ENCODE measurements around the gene FKBP2.

Gene FKBP2

DNA sequence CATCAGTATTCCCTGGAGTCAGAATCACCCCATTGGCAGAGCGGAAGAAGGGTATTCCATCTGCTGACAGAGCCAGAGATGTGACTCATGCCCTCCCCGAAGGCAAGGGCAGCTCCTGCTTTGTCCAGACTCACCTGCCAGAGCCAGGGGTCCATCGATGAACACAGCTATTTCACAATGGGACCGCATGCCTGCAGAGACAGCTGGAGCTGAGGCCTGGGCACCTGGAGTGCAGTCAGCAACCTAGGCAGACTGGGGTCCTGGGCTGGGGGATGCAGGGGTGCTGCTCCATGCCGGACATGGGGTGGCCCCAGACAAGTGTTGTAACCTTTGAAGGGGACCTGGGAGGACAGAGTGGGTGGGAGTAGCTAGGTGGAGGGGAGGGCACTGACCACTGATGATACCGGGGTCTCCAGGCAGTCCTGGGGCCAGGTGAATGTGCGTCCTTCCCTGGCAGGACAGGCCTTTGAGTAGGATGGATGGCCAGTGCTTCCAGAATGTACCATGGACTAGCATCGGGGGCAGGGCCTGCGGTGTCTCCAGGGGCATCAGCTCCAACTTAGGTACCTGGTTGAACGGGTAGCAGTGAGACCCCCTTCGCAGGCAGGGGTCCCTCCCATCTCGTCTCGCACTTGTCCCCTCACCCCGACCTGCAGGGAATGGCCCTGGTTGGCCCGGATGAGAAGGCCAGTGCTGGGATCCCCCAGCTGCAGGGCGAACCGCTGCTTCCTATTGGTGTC is 16.6 kb upstream of the FKBP2 start:
- Histone ChIP-seq H3K36me3 (ENCODE audit: insufficient read depth, low read length) (peaks cover 17% of the 10 kb centered on the region), H2AFZ (ENCODE audit: low read depth, low read length) (no peak overlapping the region), H3K27me3 (ENCODE audit: insufficient read depth, low read length) (no peaks in the 10 kb centered on the region), H3K4me1 (ENCODE audit: insufficient read depth, low read length) (peaks cover 25% of the 10 kb centered on the region), H3K4me3 (ENCODE audit: low read length) (no peak overlapping the region), H3K9me3 (ENCODE audit: low read length) (no peaks in the 10 kb centered on the region)

DNA sequence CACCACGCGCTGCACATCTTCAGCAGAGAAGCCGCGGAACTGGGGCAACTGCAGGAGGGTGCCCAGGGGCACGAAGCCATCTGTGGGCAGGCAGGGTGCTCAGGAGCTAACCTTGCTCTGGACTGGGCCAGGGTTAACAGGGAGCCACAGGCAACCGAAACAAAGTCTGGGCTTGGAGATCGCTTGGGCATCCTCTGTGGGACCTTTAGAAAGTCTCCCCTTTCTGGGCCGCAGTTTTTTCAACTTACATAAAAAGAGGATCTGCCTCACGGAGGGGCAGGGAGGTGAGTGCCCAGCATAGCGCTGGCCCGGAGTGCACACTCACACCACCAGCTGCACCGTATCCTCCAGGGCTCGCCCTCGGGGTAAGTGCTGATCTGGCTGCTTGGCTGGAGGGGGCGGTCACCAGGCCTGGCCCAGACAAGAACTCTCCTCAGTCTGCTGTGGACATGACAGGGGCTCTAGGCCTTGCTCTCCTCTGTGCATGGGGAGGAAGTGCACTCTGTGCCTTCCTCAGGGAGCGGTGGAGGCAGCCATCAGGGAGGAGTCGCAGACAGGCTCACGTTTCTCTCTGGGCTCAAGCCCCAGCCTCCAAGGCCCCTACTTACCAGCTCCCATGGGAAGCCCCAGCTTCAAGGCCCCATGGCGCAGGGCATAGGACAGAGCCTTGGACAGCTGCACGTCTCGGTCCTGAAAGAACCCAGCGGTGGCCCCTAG is 15.8 kb upstream of the FKBP2 start:
- peak overlapping the region; percentile 71 for H3K4me3 ChIP-seq (ENCODE audit: low read length)
- H3K9me3 ChIP-seq (ENCODE audit: low read length), result no peaks in the 10 kb centered on the region
- H2AFZ ChIP-seq (ENCODE audit: low read depth, low read length), result peak overlapping the region; percentile 50
- no peaks in the 10 kb centered on the region for H3K27me3 ChIP-seq (ENCODE audit: insufficient read depth, low read length)
- H3K36me3 ChIP-seq (ENCODE audit: insufficient read depth, low read length), result peaks cover 17% of the 10 kb centered on the region
- H3K4me1 ChIP-seq (ENCODE audit: insufficient read depth, low read length), result peaks cover 32% of the 10 kb centered on the region

DNA sequence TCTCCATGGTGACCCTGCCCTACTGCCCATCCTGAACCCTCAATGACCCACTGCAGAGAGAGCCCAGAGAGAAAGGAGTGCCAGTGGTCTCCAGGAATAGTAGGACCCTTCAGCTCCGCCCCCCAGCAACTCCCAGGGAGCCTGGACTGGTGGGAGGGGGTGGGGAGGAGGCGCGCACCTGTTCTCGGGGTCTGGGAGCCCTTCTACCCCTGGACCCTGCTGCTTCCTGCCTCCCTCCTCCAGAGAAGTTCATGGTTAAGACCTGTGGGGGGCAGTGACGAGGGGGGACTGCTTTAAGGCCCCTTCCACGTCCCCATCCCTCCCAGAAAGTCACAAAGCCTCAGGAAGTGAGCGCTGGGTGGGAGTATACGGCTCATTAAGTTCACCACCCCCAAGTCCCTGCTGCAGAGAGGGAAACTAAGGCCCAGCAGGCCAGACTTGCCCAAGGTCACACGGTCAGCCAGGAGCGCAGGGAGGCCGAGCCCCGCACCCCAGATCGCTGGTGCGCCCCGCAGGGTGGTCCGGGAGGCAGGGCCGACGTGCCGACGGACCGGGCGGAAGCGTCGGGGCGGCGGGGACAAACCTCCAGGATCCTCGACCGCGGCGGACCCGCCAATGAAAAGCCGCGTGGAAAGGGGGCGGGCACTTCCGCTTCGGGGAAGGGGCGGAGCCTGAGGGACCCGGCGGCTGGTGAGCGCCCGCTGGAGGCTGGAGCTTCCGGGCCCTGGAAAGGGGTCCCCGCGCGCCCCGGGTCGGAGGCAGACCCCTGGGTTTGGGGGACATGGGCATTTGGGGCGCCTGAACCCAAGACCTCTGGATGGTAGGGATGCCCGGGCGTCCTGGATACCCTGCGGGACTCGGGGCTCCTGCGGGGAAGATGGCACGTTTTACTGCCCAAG is 15.0 kb upstream of the FKBP2 start, which contains the start of the genes NUDT22 and TRPT1:
Gene NUDT22 (plus strand): TSS at position 667 of the 899 bp plus-strand sequence. CDS start 379 bp downstream, outside the sequence.
Gene TRPT1 (minus strand): TSS at position 579 of the 899 bp plus-strand sequence. CDS start 326 bp downstream, at position 253.
- Histone ChIP-seq H3K9me3 (ENCODE audit: low read length) (no peaks in the 10 kb centered on the region), H3K4me1 (ENCODE audit: insufficient read depth, low read length) (peaks cover 32% of the 10 kb centered on the region), H3K27me3 (ENCODE audit: insufficient read depth, low read length) (no peaks in the 10 kb centered on the region), H3K4me3 (ENCODE audit: low read length) (peak within 1 kb of the TSS; percentile 71), H3K36me3 (ENCODE audit: insufficient read depth, low read length) (peaks cover 17% of the 10 kb centered on the region), H2AFZ (ENCODE audit: low read depth, low read length) (peak within 1 kb of the TSS; percentile 50)

DNA sequence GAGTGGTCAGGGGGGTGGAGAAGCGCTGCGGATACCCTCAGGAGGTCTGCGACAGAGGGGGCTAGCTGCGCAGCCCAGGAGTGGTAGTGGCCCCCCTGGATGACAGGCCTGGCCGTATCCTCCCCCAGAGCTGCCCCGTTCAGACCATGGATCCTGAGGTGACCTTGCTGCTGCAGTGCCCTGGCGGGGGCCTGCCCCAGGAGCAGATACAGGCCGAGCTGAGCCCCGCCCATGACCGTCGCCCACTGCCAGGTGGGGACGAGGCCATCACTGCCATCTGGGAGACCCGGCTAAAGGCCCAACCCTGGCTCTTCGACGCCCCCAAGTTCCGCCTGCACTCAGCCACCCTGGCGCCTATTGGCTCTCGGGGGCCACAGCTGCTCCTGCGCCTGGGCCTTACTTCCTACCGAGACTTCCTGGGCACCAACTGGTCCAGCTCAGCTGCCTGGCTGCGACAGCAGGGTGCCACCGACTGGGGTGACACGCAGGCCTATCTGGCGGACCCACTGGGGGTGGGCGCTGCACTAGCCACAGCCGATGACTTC is 14.3 kb upstream of the FKBP2 start:
- Histone ChIP-seq H3K36me3 (ENCODE audit: insufficient read depth, low read length) (peaks cover 17% of the 10 kb centered on the region), H3K4me1 (ENCODE audit: insufficient read depth, low read length) (peaks cover 37% of the 10 kb centered on the region), H3K4me3 (ENCODE audit: low read length) (peak overlapping the region; percentile 71), H2AFZ (ENCODE audit: low read depth, low read length) (peak overlapping the region; percentile 50), H3K27me3 (ENCODE audit: insufficient read depth, low read length) (no peaks in the 10 kb centered on the region), H3K9me3 (ENCODE audit: low read length) (no peaks in the 10 kb centered on the region)

DNA sequence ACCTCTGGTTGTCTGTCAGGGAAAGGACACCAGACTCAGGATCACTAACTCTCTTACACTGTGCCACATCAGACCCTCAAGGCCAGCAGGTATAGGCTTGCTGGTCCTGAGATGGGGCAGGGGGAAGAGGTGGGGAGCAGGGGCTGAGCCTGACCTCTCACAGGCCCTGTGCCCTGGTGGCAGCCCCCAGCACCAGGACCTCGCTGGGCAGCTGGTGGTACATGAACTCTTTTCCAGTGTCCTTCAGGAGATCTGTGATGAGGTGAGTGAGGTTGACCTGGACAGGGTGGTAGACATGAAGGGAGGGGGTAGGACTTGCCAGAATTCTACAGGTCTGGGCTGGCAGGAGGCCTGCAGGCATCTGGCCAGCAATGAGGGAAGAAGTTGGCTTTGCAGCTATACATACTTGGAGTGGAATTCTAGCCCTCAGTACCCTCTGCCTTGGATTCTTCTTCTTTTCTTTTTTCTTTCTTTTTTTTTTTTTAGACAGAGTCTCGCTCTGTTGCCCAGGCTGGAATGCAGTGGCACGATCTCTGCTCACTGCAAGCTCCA is 13.4 kb upstream of the FKBP2 start:
- H3K27me3 ChIP-seq (ENCODE audit: insufficient read depth, low read length), result no peaks in the 10 kb centered on the region
- no peak overlapping the region for H3K4me3 ChIP-seq (ENCODE audit: low read length)
- no peak overlapping the region for H2AFZ ChIP-seq (ENCODE audit: low read depth, low read length)

DNA sequence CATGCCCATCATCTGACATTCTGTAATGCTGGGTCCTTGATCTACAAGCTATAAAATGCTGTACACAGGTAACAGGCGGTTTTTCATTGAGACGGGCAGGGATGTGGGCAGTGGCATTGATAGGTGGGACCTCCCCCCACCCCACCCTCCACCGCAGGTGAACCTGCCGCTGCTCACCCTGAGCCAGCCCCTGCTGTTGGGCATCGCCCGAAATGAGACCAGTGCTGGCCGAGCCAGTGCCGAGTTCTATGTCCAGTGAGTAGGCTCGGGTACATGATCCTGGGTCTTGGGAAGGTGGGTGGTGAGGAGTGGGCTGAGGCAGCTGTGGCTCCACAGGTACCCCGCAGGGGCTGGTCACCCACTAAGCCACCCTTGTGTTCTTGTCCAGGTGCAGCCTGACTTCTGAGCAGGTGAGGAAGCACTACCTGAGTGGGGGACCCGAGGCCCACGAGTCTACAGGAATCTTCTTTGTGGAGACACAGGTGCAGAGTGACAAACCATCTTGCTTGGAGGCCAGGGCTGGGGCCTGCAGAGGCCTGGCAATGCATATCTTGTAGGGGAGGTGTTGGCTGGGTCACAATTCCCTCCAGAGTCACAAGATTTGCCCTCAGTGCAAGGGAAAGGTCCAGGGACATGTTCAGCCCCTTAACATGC is 11.7 kb upstream of the FKBP2 start:
- peaks cover 5% of the 10 kb centered on the region for H3K36me3 ChIP-seq (ENCODE audit: insufficient read depth, low read length)
- peaks cover 37% of the 10 kb centered on the region for H3K4me1 ChIP-seq (ENCODE audit: insufficient read depth, low read length)
- H3K9me3 ChIP-seq (ENCODE audit: low read length), result no peaks in the 10 kb centered on the region
- peak overlapping the region; percentile 58 for H2AFZ ChIP-seq (ENCODE audit: low read depth, low read length)
- no peaks in the 10 kb centered on the region for H3K27me3 ChIP-seq (ENCODE audit: insufficient read depth, low read length)
- H3K4me3 ChIP-seq (ENCODE audit: low read length), result peak overlapping the region; percentile 70

More for the DNA sequence above, 13.4 kb upstream of the FKBP2 start:
- no peaks in the 10 kb centered on the region for H3K9me3 ChIP-seq (ENCODE audit: low read length)
- H3K4me1 ChIP-seq (ENCODE audit: insufficient read depth, low read length), result peaks cover 37% of the 10 kb centered on the region
- H3K36me3 ChIP-seq (ENCODE audit: insufficient read depth, low read length), result peaks cover 17% of the 10 kb centered on the region

DNA sequence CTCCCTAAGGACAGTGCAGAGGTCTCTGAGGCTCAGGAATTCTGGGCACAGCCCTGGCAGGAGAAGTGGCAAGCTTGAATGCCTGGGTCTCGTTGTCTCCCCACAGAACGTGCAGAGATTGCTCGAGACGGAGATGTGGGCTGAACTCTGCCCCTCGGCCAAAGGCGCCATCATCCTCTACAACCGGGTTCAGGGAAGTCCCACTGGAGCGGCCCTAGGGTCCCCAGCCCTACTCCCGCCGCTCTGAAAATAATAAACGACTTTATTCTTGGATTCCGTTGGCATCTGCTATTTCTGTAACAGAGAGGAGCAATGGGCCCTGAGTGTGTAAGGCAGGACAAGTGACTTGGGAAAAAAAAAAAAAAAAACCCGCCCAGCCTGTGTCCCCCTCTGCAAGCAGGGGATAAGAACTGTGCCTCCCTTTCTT is 11.1 kb upstream of the FKBP2 start:
- Histone ChIP-seq H3K36me3 (ENCODE audit: insufficient read depth, low read length) (no peaks in the 10 kb centered on the region), H2AFZ (ENCODE audit: low read depth, low read length) (peak overlapping the region; percentile 58), H3K4me3 (ENCODE audit: low read length) (peak overlapping the region; percentile 70), H3K9me3 (ENCODE audit: low read length) (no peaks in the 10 kb centered on the region), H3K27me3 (ENCODE audit: insufficient read depth, low read length) (no peaks in the 10 kb centered on the region), H3K4me1 (ENCODE audit: insufficient read depth, low read length) (peaks cover 36% of the 10 kb centered on the region)

DNA sequence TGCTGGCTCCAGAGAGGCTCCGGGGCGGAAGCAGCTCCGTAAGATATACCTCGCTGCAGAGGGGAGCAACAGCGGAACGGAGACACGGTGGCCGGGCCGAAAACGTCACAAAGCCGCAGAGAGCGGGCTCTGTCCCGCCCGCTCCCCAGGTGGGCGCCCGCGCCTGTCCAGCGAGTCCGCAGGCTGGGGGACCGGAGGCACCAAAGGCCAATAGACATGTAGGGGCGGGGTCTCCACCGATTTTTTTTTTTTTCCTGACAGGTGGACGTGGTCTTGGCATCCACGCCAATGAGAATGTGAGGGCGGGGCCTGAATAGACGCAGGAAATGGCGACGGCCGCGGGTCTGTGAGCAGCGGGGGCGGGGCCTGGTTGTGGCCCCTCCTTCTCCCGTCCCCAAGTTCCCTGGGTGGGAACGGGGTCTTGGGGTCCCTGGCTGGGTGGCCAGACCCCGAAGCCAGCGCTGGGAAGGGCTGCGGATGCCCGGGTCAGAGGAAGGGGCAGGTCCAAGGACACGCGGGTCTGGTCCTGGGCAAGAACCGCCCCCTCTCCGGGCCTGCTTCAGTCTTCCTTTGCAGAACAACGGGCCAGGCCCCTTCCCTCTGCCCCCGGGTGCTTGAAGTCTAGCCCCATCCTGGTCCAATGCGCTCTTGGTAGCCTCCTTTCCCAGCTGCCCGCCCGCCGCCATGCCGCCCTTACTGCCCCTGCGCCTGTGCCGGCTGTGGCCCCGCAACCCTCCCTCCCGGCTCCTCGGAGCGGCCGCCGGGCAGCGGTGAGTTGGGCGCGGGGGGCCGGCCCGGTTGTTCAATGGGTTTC is 10.5 kb upstream of the FKBP2 start, which contains the start of gene DNAJC4:
Gene DNAJC4 (plus strand): TSS at position 378 of the 814 bp plus-strand sequence. CDS start 307 bp downstream, at position 685.
- H3K36me3 ChIP-seq (ENCODE audit: insufficient read depth, low read length), result no peaks in the 10 kb centered on the region
- no peaks in the 10 kb centered on the region for H3K27me3 ChIP-seq (ENCODE audit: insufficient read depth, low read length)
- peak within 1 kb of the TSS; percentile 58 for H2AFZ ChIP-seq (ENCODE audit: low read depth, low read length)
- H3K4me1 ChIP-seq (ENCODE audit: insufficient read depth, low read length), result peaks cover 30% of the 10 kb centered on the region
- H3K9me3 ChIP-seq (ENCODE audit: low read length), result no peaks in the 10 kb centered on the region
- peak within 1 kb of the TSS; percentile 70 for H3K4me3 ChIP-seq (ENCODE audit: low read length)

DNA sequence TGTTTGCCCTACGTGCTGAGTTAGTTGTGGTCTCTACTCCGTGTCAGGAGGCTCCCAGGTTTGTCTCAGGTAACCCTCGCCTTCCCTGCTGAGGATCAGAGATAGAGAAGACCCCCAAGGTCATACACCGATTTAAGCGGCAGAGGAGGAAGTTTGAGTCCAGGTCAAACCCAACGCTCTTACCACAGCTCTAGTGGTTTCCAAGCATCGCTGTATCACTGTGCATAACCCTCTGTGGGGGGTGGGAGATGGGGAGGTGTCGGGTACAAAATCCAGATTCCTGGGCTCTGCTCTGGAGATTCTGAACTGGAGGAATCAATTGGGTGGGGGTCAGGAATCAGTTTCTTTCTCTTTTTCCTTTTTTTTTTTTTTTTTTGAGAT is 9.9 kb upstream of the FKBP2 start:
- H2AFZ ChIP-seq (ENCODE audit: low read depth, low read length), result peak overlapping the region; percentile 58
- no peaks in the 10 kb centered on the region for H3K36me3 ChIP-seq (ENCODE audit: insufficient read depth, low read length)
- H3K4me3 ChIP-seq (ENCODE audit: low read length), result peak overlapping the region; percentile 70
- H3K4me1 ChIP-seq (ENCODE audit: insufficient read depth, low read length), result peaks cover 28% of the 10 kb centered on the region
- H3K27me3 ChIP-seq (ENCODE audit: insufficient read depth, low read length), result no peaks in the 10 kb centered on the region
- H3K9me3 ChIP-seq (ENCODE audit: low read length), result no peaks in the 10 kb centered on the region

DNA sequence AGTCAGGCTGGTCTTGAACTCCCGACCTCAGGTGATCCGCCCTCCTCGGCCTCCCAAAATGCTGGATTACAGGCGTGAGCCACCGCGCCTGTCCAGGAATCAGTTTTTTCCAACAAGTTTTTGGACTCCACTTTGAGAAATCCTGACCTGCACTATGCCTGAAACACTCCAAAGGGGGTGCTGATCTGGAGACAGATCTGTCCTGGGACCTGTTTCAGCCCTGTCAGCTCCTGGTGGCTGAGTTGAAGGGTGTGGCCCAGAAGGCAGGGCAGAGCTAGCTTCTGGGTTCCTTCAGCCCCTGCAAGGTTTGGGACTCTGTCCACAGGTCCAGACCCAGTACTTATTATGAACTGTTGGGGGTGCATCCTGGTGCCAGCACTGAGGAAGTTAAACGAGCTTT is 9.3 kb upstream of the FKBP2 start:
- no peaks in the 10 kb centered on the region for H3K36me3 ChIP-seq (ENCODE audit: insufficient read depth, low read length)
- no peak overlapping the region for H2AFZ ChIP-seq (ENCODE audit: low read depth, low read length)
- no peaks in the 10 kb centered on the region for H3K27me3 ChIP-seq (ENCODE audit: insufficient read depth, low read length)
- no peak overlapping the region for H3K4me3 ChIP-seq (ENCODE audit: low read length)
- peaks cover 27% of the 10 kb centered on the region for H3K4me1 ChIP-seq (ENCODE audit: insufficient read depth, low read length)
- H3K9me3 ChIP-seq (ENCODE audit: low read length), result no peaks in the 10 kb centered on the region

DNA sequence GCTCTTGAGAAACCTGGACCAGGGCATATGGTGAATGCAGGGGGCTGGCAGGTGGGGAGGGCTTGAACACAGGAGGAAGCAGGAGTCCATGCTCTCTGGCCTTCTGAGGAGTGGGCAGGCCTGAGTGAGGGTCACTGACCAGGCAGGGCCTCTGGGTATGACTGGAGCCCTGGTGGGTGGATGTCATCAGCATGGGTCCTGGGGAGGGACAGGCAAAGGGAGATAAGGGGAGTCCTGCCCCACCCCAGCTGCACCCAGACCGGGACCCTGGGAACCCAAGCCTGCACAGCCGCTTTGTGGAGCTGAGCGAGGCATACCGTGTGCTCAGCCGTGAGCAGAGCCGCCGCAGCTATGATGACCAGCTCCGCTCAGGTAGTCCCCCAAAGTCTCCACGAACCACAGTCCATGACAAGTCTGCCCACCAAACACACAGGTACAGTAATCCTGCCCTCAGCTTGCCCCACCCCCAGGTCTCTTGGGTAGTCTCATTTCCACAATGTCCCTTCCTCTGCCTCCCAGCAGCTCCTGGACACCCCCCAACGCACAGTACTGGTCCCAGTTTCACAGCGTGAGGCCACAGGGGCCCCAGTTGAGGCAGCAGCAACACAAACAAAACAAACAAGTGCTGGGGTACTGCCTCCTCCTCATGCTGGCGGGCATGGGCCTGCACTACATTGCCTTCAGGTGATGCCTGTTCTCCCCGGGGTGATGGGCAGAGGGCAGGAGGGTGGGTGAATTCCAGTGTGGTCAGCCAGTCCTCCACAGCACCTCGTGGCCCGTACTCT is 8.5 kb upstream of the FKBP2 start:
- no peaks in the 10 kb centered on the region for H3K9me3 ChIP-seq (ENCODE audit: low read length)

More for the DNA sequence above, 8.5 kb upstream of the FKBP2 start:
- Histone ChIP-seq H3K27me3 (ENCODE audit: insufficient read depth, low read length) (no peaks in the 10 kb centered on the region), H2AFZ (ENCODE audit: low read depth, low read length) (no peak overlapping the region), H3K4me3 (ENCODE audit: low read length) (no peak overlapping the region), H3K36me3 (ENCODE audit: insufficient read depth, low read length) (no peaks in the 10 kb centered on the region), H3K4me1 (ENCODE audit: insufficient read depth, low read length) (peaks cover 19% of the 10 kb centered on the region)

All from neuron (in vitro differentiated cells).